Ammon's horn (tissue), 1 donor: ENCODE measurements around the gene SLC18A3.

Experiments used
- DNase-seq: peaks from one replicate; pipeline ENCODE4 v3.0.0-alpha.2; 2016; ENCODE audit warnings: low spot score

SLC18A3 gene

GRCh38 chr10:49627644-49628247 is 17.6 kb downstream of the SLC18A3 start:
- no peak for DNase-seq

- DNase-seq, result no peak
Measured at GRCh38 chr10:49628599-49628998, 18.5 kb downstream of the SLC18A3 start.

DNA sequence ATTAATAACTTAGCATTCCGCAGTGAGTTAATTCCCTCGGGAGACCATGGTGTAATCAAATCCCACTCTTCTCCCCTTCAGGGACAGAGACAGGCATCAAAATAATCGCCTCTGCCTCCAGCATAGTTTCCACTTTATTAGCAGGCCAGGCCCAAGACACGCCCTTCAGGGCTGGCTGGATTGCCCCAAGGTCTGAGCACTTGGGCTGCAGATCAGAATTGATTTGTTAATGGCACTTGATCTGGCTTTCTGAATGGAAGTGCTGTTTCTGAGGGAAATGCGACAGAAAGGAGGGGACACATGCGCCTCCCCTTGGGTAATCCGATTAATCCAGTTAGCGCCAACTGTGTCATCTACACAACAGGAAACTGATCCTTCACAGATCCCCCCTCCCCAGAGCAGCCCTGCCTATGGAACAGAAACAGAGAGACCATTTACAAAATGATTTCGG is 19.3 kb downstream of the SLC18A3 start:
- DNase-seq, result no peak

DNA sequence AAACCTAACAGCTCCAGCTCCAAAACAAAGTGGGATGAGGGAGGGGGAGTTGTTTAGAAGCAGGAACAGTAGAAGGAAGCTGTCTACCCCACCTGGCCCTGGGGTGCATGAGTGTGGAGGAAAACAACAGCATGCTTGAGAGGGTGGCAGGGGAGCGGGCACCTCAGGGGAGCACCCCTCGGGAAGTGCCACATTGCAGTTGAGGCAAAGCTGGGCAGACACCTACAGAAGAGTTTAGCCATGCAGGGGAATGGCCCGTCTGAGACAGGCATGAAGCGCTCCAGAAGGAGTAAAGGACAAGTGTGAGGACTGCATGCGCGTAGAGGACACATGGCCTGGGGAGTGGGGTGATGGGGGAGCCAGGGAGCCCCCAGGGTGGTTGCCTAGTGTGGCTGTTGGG is 21.9 kb downstream of the SLC18A3 start:
- DNase-seq, result no peak

DNA sequence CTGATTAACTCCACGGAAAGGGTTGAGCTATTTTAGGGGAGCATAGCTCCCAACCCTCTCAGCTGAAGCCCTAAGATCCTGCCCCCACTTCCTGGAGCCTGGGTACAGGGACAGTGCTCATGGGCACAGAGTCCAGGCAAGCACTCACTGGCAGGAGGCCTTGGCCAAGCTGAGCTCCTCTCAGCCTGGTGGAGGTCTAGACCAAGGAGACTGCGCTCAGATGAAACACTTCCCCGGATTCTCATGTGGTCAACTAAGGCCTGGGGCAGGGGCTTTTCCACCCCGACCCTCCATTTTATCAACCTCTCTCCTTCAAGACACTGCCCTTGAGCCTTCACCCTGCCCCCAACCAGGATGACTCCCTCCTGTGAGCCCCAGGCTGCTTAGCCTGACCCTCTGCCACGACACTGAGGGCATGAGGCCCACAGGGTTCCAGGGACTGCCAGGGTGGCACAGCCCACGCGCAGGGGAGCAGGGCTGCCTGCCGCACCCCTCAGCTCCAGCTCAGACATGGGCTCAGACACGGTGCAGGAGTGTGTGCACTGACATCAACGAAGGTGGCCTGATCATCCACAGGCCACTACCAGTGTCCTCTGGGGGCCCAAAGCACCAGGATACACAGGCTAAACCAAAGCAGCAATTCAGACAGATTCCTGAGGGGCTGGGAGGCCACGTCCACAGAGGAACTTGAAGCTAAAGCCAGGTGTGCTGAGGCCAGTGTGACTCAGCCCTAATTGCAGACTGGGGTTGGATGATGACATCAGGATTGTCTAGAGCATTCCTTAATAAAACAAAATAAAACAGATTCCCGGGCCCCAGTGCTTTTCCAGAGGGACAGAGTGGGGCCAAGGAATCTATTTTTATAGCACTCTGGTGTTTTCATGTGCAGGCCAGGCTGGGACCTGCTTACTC is 22.6 kb downstream of the SLC18A3 start:
- DNase-seq, result no peak

GRCh38 chr10:49633327-49634068 is 23.4 kb downstream of the SLC18A3 start:
- DNase-seq, result no peak

- no peak for DNase-seq
Measured at GRCh38 chr10:49634069-49634660, 24.1 kb downstream of the SLC18A3 start.

DNA sequence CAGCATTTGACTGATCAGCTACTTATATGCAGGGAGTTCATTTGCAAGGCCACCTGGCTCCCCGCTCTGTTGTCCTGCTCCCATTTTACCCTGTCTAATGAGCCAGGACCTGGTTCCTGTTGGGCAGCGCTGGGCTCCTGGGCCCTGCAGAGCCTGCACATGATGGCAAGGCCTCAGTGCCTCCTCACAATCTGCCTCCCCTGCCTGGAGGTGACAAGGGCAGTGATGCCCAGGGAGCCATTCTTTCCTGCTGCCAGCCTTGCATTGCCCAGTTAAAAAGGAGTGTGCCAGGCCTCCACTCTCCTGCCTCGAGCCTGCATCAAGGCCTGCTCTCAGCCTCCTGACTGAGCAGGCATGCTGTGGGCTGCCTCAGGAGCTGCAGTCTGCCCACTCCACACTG is 32.2 kb downstream of the SLC18A3 start:
- DNase-seq, result no peak

DNA sequence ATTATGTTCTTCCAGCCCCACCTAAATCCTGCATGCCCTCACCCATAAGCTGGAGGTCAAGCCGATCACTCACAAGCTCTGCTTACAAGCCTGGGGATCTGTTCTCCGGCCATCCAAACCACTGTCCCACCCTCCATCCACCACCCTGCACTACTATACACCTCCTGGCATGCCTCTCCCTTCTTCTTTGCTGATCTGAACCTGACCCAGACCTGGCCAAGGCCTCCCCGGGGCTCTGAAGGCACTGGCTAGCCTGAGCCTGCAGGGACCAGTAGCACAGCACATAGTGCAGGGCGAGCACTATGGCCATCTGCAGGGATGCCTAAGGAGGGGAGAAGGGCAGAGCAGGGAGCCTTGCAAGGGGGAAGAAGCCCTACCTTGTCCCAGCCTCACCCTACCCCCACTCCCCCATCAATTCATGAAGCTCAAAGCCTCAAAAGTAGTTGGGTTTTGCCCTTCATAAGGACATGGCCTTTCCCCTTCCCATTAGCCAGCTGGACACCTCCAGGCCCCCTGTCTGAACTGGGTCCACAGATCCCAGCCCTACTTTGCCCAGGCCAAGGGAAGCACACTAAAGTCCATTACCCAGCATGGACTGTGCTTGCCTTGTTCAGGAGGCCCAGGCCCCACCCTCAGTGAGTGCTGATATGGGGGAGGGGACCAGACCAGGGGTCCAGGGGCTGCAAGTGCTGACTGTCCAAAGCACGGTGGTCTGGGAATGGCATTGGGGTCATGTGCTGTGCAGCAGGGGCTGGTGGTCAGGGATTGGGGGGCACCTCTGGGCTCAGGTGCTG is 33.3 kb downstream of the SLC18A3 start:
- no peak for DNase-seq

DNA sequence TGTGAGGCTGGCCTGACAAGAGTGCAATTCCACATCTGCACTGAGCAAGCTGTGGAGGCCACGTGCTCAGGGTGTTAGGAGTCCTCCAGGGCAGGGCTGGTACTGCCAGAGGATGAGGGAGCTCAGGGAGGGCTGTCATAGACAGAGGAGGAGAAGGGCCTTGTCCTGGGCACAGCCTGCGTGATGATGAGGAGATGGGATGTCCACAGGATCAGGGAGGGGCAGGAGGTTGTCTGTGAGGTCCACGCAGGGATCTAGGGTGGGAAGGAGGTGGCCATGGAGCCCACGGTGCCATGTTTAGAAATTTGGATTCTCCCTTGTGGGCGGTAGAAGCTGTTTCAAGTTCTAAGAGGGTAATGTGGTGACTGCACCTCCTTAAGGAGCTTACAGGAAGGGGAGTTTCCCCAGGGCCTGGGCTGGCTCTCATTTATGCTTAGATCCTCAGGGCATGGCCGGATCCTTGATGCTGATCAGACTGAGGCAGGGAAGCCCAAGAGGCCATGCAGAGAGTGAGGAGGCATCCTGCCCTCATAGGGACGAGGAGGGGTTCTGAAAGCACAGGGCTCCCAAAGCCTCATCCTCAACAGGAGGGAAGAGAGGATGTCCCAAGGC is 34.0 kb downstream of the SLC18A3 start:
- no peak for DNase-seq

- no peak for DNase-seq
Measured at GRCh38 chr10:49645417-49645816, 35.3 kb downstream of the SLC18A3 start.

GRCh38 chr10:49645871-49646870 is 36.1 kb downstream of the SLC18A3 start:
- no peak for DNase-seq

- no peak for DNase-seq
Measured at GRCh38 chr10:49647554-49647953, 37.4 kb downstream of the SLC18A3 start.

- no peak for DNase-seq
Measured at GRCh38 chr10:49647985-49648795, 38.1 kb downstream of the SLC18A3 start.

DNA sequence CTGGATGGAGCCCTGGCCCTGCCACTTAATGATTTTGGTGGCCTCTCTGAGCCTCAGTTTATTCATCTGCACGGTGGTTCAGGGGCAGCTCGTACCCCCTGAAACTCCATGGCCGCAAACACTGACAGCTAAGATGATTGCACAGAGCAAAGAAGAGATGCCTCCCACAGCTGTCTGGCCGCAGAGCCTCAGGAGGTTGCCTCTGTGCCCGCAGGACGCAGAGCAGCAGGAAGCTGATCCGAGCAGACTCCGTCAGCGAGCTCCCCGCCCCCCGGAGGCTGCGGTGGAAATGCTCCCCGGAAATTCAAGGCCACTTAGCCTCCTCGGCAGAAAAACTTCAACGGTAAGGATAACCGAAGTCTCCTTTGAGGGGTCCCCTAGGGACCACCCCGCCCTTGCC is 39.2 kb downstream of the SLC18A3 start:
- DNase-seq, result no peak

GRCh38 chr10:49649936-49650723 is 40.0 kb downstream of the SLC18A3 start:
- no peak for DNase-seq

- DNase-seq, result no peak
Measured at GRCh38 chr10:49650724-49651034, 40.6 kb downstream of the SLC18A3 start.
